Heart left ventricle (tissue), 13 donors: ENCODE results near the gene RGL1.
A peak's percentile ranks its signal among the peaks of the same experiment; 100 is the strongest.

ENCODE experiments used
- CTCF ChIP-seq, 12 donors: fragments of 200-600 bp; sonication (generic) in 4 of 12; IDR thresholded peaks; one replicate each; pipeline versions ENCODE4 v1.5.0 to v1.8.0; 2018 to 2022; ENCODE audit warnings: antibody characterized with exemption in 12 of 12, mild to moderate bottlenecking in 5 of 12
- POLR2A ChIP-seq, 2 donors: fragments of 450-650 bp; IDR thresholded peaks; one replicate each; pipeline ENCODE4 v1.6.1; 2017; ENCODE audit warnings: antibody characterized with exemption in 2 of 2, mild to moderate bottlenecking in 2 of 2, moderate library complexity in 2 of 2
- donor health status: ischemic (EF 13 %, LVEDD 7.1; RV severe dilation, severe dysfunction).
- donor health status: DM: no; HTN: yes; CAD: no.
- donor health status: DM: no; HTN: no; CAD: no.
- donor health status: ischemic (EF 25% LVEDD 6.9; RV normal size, moderate dysfunction).
- donor health status: ischemic (EF 25% LVEDD 5.7; RV mildly dilated, moderate dysfunction).
- donor health status: ischemic (EF 35%, LVEDD 5.7; RV mildly dilated, moderate dysfunction).
- donor health status: nonischemic (EF 11% LVEDD 7.7; RV severe dilation, severe dysfunction).
- donor health status: DM: yes; HTN: yes; CAD: no.
- donor health status: PGD.
- donor health status: ischemic (EF 29% LVEDD 5.4; RV normal size, mild dysfunction).
- donor health status: nonischemic (EF 23%, LVEDD 6.1; RV moderate dilation, normal function).

- TF ChIP-seq POLR2A (IDR thresholded peaks at IDR 0.05) (peak in 1 of 2 donors; percentile 58), CTCF (IDR thresholded peaks at IDR 0.05) (no peak)
Observed at GRCh38 chr1:183804916-183805841, at the start of gene RGL1.
